ENCODE results near the gene MINK1.

The MINK1 gene

GRCh38 chr17:4843321-4844000 lies 10.3 kb downstream of the MINK1 start:
- in situ Hi-C loops (cut with MboI; ENCODE audit: low pct_unique_long_range_greater_than_20kb, low sequenced_read_pairs, unreplicated experiment) = no loop called here
- no peak for DNase-seq (ENCODE audit: low spot score)
- TF ChIP-seq CTCF (IDR thresholded peaks at IDR 0.05; ENCODE audit: extremely low read depth, insufficient read depth, missing control alignments) = no peak

- no peak for DNase-seq (ENCODE audit: low spot score)
- in situ Hi-C loops (cut with MboI; ENCODE audit: low pct_unique_long_range_greater_than_20kb, low sequenced_read_pairs, unreplicated experiment) = no loop called here
- no peak for TF ChIP-seq CTCF (IDR thresholded peaks at IDR 0.05; ENCODE audit: extremely low read depth, insufficient read depth, missing control alignments)
These were observed 12.0 kb downstream of the MINK1 start for GRCh38 chr17:4845118-4845517.

- no peak for DNase-seq (ENCODE audit: low spot score)
- in situ Hi-C loops (cut with MboI; ENCODE audit: low pct_unique_long_range_greater_than_20kb, low sequenced_read_pairs, unreplicated experiment) = no loop called here
- TF ChIP-seq CTCF (IDR thresholded peaks at IDR 0.05; ENCODE audit: extremely low read depth, insufficient read depth, missing control alignments) = no peak
These were observed 13.7 kb downstream of the MINK1 start for GRCh38 chr17:4846635-4847390.

GRCh38 chr17:4849011-4849536 lies 15.9 kb downstream of the MINK1 start:
- no peak for DNase-seq (ENCODE audit: low spot score)
- no peak for TF ChIP-seq CTCF (IDR thresholded peaks at IDR 0.05; ENCODE audit: extremely low read depth, insufficient read depth, missing control alignments)
- in situ Hi-C loops (cut with MboI; ENCODE audit: low pct_unique_long_range_greater_than_20kb, low sequenced_read_pairs, unreplicated experiment) = no loop called here

- DNase-seq (ENCODE audit: low spot score) = no peak
- in situ Hi-C loops (cut with MboI; ENCODE audit: low pct_unique_long_range_greater_than_20kb, low sequenced_read_pairs, unreplicated experiment) = no loop called here
- TF ChIP-seq CTCF (IDR thresholded peaks at IDR 0.05; ENCODE audit: extremely low read depth, insufficient read depth, missing control alignments) = no peak
These were observed 17.1 kb downstream of the MINK1 start for GRCh38 chr17:4850246-4850645.

GRCh38 chr17:4851084-4851483 lies 17.9 kb downstream of the MINK1 start:
- in situ Hi-C loops (cut with MboI; ENCODE audit: low pct_unique_long_range_greater_than_20kb, low sequenced_read_pairs, unreplicated experiment) = no loop called here
- TF ChIP-seq CTCF (IDR thresholded peaks at IDR 0.05; ENCODE audit: extremely low read depth, insufficient read depth, missing control alignments) = no peak
- DNase-seq (ENCODE audit: low spot score) = no peak

Data from GM13977 (cell line).